ENCODE results near the gene PACRG.

PACRG gene

DNA sequence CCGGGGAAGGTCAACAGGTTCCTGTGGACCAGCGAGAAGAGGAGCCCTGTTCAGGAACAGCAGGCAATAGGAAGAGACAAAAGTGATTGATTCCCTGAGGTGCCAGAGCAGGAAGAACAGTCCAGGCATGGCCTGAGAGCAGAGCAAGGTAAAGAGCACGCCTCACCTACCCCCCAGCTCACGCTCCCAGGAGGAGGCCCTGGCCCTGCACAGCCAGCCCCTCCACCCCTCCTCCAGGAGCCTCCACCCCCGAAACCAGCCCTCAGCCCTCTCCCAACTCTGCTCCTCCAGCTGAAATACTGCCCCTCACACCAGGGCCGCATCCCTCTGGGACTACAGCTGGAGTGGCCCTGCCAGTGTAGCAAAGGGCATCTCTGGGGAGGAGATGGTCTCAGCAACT lies 504.9 kb downstream of the PACRG start:
- FAIRE-seq, result no peak
- no peak for DNase-seq (ENCODE audit: low spot score)

DNA sequence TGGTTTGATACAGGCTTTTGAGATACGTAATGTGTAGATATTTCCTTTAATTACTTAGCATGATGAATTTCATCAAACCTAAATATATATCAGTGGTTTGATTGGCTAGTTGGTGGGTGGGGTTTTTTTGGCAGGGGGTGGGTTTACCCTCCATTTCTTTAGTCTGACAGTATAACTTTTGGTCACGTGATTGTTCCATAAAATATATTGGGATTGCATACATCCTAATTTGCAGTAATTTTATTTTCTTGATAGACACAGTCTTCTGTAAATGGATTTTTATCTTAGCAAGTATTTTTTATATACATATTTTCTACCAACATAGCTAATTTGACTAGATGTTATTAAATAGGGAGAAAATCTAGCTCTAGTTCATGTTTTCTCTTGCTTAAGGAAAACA lies 509.3 kb downstream of the PACRG start:
- no peak for FAIRE-seq
- no peak for DNase-seq (ENCODE audit: low spot score)

DNA sequence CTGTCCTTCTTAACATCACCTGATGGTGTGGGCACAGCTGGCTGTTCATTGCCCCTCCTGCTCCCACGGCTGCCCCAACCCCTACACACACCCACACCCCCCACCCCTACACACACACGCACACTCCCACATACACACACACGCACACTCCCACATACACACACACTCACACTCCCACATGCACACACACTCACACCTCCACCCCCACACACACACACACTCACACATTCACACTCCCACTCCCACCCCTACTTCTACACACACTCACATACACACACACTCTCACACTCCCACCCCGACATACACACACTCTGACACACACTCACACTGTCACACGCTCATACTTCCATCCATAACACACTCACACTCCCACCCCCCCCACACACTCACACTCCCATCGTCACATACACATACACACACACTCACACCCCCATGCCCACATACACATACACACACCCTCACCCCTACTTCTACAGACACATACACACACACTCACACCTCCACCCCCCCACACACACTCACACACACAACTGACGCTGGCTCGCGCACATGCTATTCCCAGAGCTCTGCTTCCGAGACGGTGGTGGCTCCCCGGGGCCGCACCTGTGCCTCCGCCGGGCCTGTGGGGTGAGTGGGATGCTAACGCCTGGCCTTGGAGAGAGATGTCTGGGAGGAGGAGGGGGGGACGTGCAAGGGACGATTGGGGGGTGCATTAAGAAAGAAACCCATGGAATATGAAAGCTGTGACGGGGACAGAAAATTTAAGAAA lies 512.0 kb downstream of the PACRG start:
- FAIRE-seq, result peak; percentile 92
- no peak for DNase-seq (ENCODE audit: low spot score)

DNA sequence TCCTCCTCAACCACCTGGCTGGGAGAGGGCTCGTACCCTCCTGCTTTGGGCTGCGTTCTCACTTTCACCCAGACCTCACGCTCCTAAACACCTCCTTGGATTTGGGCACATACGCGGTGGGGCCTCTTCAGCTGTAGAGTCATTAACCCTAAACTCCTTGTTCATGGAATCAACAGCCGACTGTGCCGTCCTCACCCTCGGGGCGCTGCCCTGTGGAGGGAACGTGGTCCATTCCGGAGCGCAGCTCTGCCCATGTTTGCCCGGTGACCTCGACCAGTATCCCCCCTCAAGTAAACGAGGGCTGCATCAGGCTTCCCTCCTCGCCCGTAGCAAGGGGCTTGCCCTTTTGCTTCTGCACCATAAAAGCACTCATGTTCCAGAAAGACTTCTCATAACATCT lies 512.8 kb downstream of the PACRG start:
- FAIRE-seq (no peak), DNase-seq (ENCODE audit: low spot score) (no peak)

DNA sequence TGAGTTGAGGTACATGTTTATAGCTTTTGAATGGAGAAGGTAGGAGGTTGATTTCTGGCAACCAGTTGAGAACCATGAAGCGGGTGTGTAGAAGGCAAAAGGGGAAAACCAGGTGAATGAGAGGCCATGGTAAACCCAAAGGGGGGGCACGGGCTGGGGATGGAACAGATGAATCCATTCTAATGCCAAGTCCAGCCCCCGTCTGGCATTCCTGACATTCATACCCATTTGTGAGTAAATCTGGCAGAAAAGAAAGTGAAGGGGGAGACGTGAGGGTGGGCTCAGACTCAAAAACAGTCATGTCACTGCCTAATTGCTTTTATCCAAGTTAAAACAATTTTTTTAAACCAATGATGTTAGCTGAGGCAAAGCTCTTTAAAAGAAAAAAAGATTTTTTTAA lies 513.9 kb downstream of the PACRG start:
- no peak for FAIRE-seq
- peak; percentile 22 for DNase-seq (ENCODE audit: low spot score)

DNA sequence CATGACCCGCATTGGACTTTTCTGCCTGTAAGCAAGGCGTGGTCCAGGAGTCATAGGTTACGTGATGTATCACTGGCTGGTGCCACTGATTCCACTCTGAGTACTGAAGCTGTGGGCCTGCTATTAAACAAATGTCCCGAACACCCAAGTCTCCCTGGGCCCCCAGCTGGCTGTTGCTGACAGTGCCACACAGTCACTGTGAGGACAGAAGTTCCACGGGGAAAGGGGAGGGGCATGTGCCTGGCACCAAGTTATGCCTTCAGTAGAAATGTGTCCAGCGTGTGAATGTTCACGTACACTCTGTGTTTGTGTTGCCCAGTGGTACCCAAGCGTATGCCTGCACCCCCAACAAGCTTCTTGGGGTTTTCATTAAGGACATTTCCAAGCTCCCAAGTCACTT lies 515.3 kb downstream of the PACRG start:
- no peak for DNase-seq (ENCODE audit: low spot score)
- FAIRE-seq, result no peak

DNA sequence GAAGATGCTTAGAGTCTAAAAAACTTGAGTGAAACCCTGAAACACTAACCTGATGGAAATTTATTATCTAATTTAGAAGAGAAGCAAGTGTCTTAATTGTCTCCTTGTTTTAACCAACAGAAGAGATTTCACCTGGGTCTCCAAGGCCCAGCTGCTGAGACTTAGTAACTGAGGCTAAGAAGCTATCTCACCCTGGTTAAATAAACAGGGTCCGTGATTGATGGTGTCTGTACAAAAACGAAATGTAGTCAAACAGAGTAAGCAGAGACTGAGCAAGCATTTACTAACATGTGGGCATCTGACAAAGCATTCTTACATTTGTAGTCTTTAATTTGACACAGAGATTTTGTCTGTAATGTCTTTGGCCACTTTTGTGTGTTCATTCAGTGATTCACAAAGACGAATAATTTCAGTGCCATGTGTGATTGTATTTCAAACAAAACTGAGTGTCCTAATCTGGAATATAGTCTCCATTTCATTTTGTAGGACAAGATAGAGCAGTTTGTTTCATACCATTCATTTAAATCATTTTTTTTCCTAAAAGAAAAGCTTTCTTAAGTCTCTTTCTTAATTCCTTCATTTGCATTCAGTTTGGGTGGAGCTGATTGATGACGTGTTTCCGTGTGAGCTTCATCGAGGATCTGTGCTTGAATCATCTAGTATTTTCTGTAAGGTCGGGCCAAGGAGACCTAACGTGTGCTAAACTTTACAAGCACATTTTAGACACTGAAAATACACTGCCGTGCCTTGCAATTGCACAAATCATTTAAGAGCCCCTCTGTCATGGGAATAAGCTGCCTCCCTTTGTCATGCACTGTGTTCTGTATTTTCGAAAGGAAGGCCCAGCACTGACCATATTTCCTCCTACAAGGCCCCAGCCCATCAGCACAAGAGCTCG lies 516.2 kb downstream of the PACRG start:
- FAIRE-seq (no peak), DNase-seq (ENCODE audit: low spot score) (no peak)

DNA sequence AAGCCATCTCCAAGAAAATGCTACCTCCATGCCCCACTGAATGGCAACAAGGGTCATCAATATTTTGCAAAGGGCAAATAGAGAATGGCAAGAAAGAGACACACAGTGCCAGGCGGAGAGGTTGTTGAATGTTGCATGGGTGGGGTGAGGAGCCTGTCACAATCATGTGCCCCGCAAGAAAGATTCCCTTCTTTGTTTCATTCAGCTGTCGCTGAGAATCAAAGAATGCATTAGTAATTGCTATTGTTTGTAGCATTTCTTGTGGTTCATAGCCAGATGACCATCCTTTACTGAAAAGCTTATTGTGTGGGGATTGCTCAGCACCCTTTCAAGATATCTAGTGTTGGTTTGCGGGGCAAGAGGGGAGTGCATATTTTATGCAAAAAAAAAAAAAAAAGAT lies 520.3 kb downstream of the PACRG start:
- FAIRE-seq (peak; percentile 13), DNase-seq (ENCODE audit: low spot score) (no peak)

DNA sequence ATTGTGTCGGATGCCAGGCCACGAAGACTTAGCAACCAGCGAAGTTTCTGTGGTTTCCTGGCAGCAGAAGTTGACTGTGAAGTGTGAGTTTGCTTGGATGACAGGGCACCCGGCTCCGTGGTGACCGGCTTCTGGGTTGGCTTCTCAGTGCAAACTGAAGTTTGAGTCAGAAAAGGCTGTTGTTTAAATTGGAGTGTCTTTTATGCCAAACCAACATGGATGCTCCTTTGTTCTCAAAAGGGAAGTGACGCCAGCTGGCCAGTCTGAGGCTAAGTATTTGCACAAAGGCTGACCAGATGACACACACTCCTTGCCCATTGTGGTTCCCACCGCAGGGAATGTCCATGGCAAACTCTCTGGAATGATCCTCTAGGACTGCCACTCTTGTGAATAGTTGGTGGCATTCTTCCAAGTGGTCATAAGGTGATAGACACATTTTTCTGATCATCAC lies 521.9 kb downstream of the PACRG start:
- FAIRE-seq, result no peak

DNA sequence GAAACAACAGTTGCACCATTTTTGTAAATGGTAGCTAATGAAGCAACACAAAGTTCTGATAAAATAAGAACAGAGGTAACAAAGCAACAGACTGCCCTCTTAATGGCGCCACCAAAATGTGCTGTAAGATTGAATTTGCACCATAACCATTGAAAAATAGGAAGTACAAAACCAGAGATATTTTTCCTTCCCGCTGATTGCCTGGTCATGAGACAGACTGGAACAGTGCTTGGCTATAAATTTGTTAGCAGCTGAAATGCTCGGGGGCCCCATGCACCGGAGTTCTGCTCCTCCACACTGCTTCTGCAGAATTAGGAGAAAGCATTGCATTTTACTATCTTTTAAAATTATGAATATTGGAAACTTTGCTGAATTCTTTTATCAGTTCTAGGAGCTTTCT lies 522.3 kb downstream of the PACRG start:
- FAIRE-seq (no peak), DNase-seq (ENCODE audit: low spot score) (no peak)

More for the DNA sequence above, 521.9 kb downstream of the PACRG start:
- DNase-seq (ENCODE audit: low spot score), result peak; percentile 54

DNA sequence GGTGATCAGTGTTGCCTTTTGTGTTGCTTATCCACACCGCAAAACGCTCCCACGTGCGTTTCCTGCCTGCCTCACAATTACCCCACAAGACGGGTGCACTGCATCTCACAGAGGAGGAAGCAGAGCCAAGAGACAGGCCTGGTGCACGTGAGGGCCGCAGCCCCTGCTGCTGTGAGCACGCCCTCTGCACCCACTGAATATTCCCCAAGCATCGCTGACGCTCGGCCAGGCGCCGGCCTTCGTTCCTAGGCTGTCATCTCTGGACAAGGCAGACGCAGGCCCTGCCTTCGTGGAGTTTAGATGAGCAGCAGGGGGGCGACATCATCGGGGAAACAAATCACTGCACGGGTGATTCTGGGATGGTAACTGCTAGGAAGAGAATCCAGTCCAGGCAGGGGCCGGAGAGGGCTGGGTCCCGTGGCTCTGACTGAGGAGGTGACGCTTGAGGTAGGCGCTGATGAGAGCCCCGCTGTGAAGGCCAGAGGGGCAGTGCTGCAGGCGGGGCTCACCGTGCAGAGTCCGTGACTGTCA lies 524.4 kb downstream of the PACRG start:
- FAIRE-seq (no peak), DNase-seq (ENCODE audit: low spot score) (no peak)

DNA sequence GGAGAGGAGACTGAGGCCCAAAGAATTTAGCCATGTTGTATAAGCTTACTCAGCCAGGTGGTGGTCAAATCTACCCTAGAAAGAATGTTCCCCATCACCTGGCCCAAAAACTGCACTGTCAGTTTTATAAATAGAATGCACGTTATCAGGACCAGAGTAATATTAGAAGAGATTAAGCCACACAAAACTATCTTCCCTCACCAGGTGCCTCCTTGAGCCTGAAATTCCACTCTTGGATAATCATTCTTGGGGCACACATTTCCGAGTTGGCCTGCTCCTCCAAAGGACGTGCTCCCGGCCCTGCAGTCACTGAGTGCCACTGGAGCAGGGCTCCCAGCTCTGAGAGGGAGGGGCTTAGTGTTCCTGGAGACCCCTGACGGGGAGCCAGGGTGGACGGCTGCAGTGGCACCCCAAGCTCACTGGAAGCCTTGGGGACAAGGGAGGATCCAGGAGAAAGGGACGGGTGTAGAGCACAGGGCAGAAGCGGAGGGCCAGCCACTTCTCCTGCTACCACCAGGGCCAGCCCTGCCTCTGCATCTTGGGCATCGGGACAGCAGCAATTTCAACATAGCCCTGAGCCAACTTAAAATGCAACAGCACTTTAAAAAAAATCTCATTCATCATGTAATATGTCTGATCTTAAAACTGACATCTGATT lies 525.9 kb downstream of the PACRG start:
- DNase-seq (ENCODE audit: low spot score) (no peak), FAIRE-seq (no peak)

DNA sequence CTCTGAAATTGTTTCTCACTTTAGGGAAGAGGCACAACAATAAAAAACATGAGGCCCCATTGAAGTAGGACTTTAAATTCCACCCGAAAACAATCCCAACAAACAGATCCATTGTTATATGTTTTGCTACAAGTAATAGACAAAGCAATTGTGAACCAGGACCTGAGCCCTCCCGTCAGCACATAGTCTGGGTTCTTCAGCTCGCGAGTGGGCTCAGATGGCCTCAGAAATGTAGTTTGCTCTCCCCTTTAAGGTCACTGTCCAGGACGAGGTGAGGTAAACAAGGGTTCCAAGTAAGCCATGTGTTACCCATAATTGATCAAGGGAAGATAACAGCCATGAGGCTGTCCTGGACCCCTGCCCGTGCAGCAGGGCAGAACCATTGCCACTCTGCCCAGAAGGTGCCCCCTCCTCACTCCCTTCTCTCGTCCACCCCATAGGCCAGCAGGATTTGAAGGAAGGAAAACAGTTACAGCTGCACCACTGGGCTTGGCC lies 526.6 kb downstream of the PACRG start:
- FAIRE-seq (peak; percentile 20), DNase-seq (ENCODE audit: low spot score) (no peak)

DNA sequence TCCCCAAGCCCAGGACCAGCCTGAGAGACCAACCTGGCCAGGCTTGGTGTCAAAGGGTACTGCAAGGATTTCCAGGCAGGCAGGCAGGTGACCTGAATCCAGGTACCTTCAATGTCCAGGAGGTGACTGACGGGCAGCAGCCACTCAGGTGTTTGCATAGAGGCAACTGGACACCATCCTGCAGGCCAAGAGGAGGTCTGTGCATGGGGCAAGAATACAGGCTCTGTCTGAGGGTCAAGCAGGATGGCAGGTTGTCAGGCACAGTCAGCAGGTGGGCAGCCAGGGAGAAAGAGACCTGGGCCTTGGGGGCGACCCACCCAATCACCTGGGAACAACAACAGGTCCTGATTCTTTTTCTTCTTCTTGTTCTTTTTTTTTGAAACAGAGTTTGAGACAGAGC lies 527.5 kb downstream of the PACRG start:
- DNase-seq (ENCODE audit: low spot score), result no peak
- FAIRE-seq, result no peak

DNA sequence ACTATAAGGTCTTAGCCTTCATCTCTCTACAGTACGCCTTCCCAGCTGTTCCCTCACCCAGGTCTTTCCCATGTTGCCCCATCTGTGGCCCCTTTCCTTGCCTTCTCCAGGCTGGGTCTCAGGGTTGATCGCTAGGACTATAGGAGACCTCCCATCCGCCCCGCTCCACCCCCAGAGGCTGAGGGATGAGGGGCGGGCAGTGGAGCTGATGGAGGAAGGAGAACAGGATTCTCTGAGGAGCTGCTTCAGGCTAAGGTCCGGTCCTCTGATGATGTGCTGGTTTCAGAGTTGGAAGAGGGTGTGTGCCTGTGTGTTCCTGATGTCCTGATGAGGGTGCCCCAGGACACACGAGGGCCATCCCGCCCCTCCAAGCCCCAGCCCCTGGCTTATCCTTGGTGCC lies 531.9 kb downstream of the PACRG start:
- DNase-seq (ENCODE audit: low spot score), result no peak
- no peak for FAIRE-seq

DNA sequence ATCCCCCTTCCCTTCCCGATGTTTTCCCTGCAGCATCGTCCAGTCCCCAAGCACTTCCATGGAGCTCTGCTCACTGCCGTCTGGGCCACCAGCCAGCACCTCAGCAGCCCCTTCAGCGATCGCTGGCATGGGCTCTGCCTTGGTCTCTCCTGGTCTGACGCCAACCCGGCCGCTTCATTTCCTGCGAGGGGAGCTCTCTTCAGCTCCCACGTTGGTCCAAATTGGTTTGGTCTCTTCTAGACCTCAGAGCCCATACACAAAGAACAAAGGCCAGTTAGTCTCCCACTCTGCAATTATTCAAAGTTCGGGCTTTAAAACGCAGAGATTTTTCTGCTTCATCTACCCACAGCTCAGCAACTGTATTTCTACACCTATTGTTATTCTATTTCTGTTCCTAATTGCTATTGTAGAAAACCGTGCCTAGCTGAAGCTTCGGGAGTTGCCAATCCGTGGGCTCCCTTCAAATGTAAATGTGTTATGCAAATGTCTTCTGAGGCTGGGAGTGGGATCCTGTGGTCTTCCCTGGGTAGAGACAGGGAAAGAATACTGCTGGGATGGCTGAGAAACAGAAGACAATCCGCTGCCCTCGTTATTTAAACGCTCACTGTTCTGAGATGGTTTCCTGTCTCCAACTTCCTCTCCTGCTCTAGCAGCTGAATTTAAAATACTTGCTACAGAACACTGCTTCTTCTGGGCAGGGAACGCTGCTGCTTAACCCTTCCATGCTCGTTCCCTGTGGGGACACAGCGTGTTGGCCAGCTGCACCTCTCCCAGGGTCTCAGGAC lies 532.5 kb downstream of the PACRG start:
- DNase-seq (ENCODE audit: low spot score) (no peak), FAIRE-seq (no peak)

DNA sequence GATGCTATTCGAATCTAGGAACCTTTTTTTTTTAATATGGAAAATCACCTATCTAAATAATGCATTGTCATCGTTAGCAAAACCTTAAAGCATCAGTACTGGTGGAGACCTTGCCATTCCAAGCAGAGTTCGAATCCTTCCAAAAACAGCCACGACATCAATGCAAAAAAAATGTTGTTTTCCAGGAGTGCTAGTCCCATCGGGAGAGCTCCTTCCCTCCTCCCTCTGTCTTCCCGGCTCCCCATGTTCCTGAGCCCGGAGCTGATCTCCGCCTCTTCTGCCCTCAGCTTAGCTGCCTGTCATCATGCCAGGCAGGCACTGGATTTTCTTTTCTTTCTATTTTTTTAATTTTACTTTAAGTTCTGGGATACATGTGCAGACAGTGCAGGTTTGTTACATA lies 533.1 kb downstream of the PACRG start:
- FAIRE-seq, result no peak
- DNase-seq (ENCODE audit: low spot score), result no peak

DNA sequence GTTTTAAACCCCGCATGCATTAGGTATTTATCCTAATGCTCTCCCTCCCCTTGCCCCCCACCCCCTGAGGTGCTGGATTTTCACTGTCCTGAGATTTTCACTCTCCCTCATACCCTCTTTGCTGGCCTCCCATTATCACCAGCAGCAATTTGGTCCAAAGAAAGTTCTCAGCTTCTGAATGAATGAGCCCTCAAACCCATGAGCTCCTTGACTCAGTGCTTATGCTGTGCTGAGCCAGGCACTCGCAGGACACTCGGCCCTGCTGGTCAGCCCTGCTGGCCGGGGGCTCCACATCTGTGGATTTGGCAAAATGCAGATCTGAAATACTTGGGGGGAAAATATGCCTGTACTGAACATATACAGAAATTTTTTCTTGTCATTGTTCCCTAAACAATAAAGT lies 533.6 kb downstream of the PACRG start:
- DNase-seq (ENCODE audit: low spot score) (no peak), FAIRE-seq (no peak)

DNA sequence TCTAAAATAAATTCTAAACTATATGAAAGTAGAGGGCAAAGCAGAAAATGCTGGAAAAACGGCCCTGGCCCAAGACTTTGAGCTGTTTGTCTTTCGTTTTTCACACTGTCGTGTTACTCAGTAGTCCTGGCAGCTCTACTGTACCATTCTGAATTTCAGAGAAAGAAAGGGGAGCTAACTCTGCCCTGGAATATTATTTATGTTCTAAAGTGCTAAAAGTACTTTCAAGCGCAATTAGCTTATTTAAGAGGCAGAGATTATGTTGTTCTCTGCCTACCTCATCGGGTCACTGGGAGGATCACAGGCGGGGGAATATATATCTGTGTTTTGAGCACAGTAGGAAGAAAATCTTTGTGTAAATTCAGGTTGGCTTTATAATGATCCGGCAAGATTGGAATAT lies 534.3 kb downstream of the PACRG start:
- DNase-seq (ENCODE audit: low spot score), result no peak
- FAIRE-seq, result no peak

DNA sequence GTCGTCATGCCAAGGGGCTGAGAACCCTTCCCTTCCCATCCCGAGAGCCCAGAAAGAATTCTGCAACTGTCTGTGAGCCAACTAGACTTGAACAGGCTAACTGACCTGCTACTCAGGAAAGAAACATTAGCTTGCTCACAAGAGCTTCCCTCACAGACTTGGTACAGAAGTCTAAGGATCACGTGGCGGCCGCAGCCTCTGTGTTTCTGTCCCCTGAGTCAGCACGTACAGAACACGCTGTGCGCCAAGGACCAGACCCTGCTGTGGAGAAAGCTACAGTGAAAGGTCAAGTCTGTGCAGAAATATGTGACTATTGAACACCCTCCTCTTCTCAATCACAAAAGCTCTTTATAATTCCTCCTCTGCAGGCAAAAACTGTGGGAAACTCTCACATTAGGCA lies 535.4 kb downstream of the PACRG start:
- DNase-seq (ENCODE audit: low spot score) (no peak), FAIRE-seq (no peak)

Data from urothelium cell line (cell line).